Left colon (tissue), 2 donors: ENCODE results near the gene ZAP70. TPM values are rescaled to one million over a fixed set of nuclear protein-coding genes. Genes with fewer than 3 reads are reported as not detected.

ENCODE experiments used
- ATAC-seq: fragments of 200-7000 bp; cut with Tn5 transposase; one replicate; pipeline ENCODE4 v1.9.1; 2020; ENCODE audit warnings: mild to moderate bottlenecking, moderate library complexity
- DNase-seq, 2 donors: peaks; one replicate each; pipeline ENCODE4 v3.0.0-alpha.2; 2020
- intact Hi-C, 2 donors: fragments of 100-400 bp; cut with DNase I in 1 of 2; cut with micrococcal nuclease in 1 of 2; formaldehyde crosslinking; loops; one replicate each; pipeline versions ENCODE4 v1.11.2 to v1.14.0; 2022; cut with DNase I, micrococcal nuclease
- total RNA-seq, 2 donors: library from RNA; stranded (reverse); fragmentation: NEBNext Ultra II Directional; extraction: Animal tissue kit (Norgen Biotek cat#: 25700); gene quantifications; one replicate each; pipeline ENCODE4 v1.2.1, GENCODE V29; 2021
- donor health status: DM: no; HTN: no; CAD: no.
- donor health status: DM: yes; HTN: yes; CAD: no.

The ZAP70 gene
- total RNA-seq, 2 donors from 2014 or later: 2.8 to 2.9 TPM

DNA sequence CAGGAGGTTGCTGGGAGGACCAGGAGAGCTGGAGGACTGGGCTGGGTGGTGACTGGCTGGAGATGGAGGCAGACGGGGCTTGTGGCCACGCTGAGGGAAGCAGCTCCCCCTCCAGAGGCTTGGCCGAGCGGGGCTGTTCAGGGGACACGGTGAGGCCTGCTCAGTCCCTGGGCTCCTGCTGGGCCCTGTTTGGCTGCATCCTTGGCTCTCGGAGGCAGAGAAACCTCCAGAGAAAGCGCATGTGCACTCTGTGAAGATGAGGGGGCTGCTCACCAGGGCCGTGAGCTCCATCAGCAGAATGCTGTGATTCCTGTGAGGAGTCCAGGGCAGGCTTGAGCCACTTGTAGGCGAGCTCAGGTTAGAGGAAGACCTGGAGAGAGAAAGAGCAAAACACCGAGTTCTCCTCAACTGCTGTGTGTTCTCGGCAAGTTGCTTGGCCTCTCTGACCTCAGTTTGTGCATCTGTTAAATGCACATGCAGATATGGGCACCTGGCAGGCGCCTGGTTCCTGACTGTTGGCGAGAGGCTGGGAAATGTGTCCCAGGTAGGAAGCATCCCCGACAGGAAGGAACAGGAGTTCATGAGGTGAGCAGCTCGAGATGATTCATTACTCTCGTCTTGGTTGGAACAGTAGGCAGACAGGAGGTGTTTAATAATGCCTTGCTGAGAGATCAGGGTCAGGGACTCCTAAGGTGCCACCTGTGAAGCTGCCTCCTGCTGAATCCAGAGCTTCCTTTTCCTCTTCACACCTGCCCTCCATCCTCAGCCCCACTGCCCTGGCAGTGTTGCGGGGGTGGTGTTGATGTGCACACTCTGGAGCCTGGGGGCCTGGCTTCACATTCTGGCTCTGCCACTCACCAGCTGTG is 941 bp downstream of the ZAP70 start:
- DNase-seq (no peak), ATAC-seq (no peak)
- intact Hi-C loops: no loop called here

DNA sequence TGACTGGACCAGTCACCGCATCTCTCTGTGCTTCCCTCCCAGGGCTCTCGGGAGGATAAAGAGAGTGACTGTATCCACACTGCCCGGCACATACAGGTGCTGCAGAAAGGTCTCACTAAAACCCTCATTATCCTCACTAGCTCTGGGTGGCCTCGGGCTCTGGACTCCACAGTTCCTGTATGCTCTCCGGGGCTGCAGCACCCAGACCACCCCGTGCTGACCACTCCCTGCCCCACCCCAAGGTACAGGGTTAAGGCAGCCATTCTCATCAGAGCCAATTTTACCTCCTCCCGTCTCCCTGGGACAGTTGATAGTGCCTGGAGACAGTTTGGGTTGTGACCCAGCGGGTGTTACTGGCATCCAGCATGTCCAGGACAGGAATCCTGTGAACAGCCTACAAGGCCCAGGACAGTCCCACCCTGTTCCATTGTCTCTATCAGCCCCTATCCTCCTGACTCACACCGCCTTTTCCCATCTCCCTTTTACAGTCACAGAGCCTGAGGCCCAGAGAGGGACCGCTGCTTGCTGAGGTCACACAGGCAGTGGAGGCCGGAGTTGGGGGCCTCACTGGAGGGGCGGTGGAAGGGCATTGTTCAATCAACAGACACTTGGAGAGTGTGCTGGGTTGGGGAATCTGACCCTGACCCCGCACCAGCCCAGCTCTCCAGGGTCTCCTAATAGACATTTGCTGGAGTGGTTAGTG is 1.7 kb downstream of the ZAP70 start:
- DNase-seq (peak in 1 of 2 donors; percentile 1), ATAC-seq (no peak)

DNA sequence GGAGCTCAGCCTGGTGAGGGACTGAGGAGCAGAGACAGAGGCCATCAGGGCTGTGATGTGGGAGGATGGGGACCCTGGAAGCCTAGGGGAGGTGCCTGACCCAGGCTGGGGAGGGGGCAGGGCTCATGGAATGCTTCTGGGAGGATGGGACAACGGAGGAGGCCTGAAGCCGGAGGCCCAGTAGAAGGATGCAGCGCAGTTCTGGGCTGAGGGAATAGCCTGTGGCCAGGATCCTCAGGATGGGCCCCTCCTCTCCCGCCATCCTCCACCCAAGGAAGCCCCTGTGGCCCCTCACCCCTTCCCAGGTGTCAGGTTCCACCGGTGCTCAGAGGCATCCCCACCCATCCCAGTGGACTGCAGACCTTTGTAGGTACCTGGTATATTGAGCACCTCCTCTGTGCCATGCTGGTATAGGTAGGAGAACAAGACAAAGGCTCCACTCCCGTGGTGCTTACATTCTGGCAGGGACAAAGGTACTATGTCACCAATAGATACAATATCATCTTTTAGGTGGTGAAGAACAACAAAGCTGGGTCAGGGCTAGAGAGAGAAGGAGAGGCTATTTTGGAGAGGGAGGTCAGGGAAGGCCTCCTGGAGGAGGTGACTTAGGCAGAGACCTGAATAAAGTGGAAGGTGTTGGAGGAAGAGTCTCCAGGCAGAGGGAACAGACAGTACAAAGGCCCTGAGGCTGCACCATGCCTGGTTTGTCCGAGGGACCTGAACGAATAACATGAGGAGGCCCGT is 2.7 kb downstream of the ZAP70 start:
- ATAC-seq: no peak
- intact Hi-C loops: no loop called here
- no peak for DNase-seq

More for the DNA sequence above, 1.7 kb downstream of the ZAP70 start:
- intact Hi-C loops: no loop called here

DNA sequence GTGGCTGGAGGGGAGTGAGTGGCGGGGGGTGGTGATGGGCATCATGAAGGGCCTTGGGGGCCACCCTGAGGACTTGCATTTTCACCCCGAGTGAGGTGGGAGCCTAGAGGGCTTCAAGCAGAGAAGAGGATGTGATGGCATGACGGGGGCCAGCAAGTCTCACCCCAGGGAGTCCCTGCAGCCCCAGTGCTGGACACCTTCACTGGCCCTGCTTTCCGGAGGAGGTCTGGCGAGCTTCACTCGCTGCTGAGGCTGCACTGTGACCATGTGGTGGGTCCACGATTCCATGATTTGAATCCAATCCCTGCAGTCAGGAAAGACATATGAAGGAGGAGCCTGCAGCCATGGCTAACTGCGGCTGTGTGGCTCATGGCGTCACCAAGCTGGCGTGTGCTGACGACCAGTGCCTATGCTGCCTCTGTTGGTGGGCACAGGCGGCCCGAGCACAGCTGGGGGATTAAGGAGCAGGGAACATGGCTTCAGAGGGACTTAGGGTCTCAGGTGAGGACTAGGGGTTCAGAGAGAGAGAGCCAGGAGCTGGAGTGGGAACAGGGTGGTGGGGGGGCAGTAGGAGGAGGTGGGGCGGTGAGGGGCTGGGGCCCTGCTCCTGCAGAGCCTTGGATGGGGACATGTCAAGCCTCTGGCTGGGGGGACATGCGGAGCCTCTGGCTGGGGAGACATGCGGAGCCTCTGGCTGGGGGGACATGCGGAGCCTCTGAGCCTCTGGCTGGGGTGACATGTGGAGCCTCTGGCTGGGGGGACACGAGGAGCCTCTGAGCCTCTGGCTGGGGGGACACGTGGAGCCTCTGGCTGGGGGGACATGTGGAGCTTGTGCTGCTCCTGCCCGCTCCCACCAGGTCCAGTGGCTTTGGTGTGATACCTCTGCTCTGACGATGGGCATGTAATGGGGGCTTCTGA is 3.6 kb downstream of the ZAP70 start:
- intact Hi-C loops: no loop called here
- ATAC-seq (no peak), DNase-seq (peak; percentile 3 to 12)

DNA sequence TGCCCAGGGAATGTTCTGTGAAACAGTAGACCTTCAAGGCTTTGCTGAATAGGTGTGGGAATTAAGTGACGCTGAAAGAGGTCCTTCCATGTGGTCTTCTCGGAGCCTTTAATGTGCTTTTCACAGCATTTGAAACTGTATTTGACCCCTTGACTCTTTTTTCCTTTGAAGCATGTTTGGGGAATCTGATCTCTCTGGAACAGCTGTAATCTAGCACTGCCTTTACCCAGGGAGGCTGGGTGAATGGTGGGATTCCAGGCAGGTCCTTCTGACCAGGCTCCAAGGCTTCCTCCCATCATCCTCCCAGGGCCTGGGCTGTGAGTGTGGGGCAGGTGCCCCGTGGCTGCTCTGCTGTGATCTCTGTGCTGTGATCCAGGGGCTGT is 4.2 kb downstream of the ZAP70 start:
- no peak for DNase-seq
- ATAC-seq: no peak
- intact Hi-C loops: no loop called here

DNA sequence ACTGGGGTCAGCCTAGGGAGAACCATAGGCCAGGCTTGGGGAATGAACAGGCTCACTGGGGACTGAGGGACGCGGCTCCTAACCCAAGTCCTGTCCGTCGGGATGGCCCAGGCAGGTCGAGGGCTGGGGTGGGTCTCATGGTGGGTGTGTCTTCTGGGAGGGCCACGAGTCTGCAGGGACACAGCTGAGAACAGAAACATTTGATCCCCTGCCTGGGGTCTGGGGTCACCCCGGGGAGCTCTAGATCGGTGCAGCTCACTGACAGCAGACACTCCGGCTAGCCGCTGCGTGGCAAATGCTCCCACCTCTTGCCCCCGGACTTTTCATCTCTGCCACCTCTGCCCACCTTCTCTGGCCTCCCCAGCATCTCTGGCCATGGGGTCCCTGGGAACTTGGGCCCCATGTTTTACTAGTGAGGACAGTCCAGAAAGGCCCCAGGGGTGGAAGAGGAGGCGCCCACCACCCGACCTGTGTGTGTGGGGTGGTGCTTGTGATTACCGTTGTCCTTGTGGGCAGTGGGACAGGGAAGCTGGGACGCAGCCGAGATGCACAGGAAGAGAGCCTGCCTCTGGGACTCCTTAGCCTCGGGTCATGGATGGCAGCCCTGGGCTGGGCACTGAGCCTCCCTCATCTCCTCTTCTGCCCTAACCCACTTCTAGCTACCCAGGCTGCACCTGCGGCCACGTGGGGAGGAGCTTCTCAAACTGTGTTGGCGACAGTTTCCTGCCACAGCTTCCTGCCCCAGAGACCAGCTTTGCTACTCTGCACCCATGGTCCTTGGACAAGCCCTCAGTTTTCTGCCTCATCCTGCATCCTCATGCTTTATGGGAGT is 4.9 kb downstream of the ZAP70 start:
- intact Hi-C loops: no loop called here
- DNase-seq: peak in 1 of 2 donors; percentile 50
- peak; percentile 33 for ATAC-seq

DNA sequence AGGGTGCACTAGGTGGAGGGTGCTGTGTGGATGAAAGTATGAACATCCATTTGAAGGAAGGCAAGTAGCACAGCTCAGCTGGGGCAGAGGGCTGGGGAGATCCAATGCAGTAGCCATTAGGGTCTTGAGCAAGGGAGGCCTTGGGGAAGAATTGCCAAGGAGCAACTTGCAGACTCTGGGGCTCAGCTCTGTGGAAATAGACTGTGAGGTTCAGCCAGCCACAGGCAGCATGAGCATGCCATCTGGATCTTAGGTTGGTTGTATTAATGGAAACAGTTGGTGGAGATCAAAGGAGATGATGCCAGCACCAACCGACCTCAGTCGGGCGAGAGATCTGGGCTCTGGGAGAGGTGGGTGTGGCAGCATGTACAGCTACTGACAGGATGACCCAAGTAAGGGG is 5.6 kb downstream of the ZAP70 start:
- ATAC-seq: no peak
- intact Hi-C loops: no loop called here
- no peak for DNase-seq

DNA sequence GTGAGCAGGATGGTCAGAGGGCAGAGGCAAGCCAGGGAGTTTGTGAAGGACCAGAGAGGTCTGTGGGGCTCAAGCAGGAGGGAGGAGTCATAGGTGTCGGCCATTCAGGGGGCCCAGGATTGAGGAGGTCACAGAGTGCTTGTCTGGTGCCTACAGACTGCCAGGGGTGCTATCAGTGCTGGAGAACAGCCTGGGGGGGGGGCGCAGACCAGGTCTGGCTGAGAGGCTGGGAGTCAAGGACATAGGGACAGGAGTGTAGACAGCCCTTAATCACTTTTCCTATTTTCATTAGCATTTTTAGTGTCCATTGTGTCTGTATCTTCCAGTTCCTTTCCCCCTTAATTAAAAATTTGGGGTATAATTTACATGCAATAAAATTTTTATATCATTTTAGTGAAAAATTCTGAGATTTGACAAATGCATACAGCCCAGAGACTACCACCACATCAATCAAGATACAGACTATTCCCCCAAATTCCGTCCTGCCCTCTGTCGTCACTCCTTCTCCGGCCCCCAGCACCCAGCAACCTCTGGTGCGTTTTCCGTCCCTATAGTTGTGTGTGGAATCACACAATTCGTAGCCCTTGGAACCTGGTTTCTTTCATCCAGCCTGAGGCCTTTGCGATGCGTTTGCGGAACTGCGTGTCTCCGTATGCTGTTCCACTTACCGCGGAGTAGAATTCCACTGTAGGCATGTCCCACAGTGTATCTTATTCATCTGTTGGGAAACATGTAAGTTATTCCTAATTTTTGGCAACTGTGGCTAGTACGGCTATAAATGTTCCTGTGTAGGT is 6.2 kb downstream of the ZAP70 start:
- ATAC-seq: no peak
- intact Hi-C loops: no loop called here
- no peak for DNase-seq

DNA sequence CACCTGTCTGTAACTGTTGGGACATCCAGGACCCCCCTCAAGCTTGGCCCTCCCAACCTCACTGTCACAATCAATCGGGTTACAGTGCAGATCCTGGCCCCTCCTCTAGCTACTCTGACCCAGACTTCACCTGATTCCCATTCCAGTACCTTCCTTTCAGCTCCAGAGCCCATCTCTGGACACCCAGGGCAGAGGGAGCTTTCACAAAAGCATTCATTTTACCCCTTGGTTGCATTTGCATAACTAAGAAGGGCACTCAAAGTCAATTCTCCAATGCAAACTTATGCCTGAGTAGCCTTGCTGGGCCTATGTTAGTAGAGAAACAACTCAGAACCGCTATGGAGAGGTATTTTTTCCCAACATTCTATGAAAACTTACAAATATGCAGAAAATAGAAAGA is 7.4 kb downstream of the ZAP70 start:
- intact Hi-C loops: no loop called here
- ATAC-seq (no peak), DNase-seq (no peak)

DNA sequence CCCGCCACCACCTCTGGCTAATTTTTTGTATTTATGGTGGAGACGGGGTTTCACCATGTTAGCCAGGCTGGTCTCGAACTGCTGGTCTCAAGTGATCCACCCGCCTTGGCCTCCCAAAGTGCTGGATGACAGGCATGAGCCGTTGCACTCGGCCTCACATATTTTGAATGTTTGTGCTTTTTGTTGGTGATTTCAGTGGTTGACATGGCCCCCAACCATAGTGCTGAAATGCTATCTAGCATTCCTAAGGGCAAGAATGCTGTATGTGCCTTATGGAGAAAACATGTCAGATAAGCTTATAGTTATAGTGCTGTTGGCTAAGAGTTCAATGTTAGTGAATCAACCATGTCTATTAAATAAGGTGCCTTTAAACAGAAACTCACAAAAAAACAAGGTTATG is 8.9 kb downstream of the ZAP70 start:
- no peak for DNase-seq
- no peak for ATAC-seq
- intact Hi-C loops: no loop called here

DNA sequence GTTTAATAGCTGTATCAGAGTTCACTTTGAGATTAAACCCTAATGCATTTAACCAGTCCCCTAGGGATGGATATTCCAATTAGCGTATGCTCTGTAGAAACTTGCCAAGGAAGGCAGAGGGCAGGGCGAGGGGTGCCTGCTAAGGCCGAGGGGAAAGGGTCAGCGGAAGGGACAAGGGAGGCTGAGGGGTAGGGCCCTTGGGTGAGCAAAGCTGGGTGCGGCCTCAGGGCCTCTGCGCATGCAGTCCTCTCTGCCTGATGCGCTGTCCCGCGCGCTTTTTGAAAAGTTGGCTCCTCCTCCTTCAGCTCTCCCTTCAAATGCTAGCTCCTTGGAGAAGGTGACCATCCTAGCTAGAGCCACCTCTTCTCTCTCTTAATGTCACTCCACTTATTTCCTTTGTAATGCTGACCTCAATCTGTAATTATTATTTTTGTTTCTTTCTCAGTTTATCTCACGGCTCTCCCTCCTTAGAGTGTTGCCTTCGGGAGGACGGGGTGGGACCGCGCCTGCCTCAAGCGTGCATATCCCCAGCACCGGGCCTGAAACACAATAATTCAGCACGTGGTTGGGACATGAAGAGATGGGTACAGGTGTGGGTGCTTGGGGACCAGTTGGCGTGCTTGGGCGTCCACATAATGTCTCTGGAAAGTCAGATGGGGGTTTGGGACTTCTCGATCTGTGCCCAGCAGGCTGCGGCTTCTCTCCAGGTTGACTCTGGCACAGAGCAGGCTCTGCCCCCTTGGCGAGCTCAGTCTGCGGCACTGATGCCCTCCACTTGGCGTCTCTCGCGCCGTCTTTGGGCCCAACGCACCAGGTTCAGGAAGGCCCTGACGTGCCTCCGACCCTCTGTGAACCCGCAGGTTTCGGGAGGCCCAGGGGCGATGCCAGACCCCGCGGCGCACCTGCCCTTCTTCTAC is 10.0 kb downstream of the ZAP70 start:
- no peak for ATAC-seq
- intact Hi-C loops: no loop called here
- DNase-seq: no peak

DNA sequence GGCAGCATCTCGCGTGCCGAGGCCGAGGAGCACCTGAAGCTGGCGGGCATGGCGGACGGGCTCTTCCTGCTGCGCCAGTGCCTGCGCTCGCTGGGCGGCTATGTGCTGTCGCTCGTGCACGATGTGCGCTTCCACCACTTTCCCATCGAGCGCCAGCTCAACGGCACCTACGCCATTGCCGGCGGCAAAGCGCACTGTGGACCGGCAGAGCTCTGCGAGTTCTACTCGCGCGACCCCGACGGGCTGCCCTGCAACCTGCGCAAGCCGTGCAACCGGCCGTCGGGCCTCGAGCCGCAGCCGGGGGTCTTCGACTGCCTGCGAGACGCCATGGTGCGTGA is 10.7 kb downstream of the ZAP70 start:
- no peak for DNase-seq
- intact Hi-C loops: no loop called here
- no peak for ATAC-seq

DNA sequence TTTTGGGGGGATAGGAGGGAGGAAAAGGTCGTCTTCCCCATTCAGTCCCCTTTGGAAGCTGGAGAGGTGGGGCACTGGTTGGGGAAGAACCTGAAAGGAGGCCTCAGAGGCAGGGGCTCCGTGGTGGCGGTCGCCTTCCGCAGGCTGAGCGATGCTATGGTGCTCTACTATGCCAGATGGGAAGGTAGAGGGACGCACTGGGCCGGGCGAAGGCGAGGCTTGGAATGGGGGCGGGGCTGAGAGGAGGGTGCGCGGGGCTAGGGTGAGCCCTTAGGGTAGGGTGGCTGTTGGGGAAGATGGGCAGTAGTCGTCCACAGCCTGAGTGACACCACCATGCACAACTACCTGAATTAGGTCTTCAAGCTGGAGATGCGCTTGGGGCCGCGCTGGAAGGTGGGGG is 11.1 kb downstream of the ZAP70 start:
- ATAC-seq: no peak
- intact Hi-C loops: no loop called here
- no peak for DNase-seq

DNA sequence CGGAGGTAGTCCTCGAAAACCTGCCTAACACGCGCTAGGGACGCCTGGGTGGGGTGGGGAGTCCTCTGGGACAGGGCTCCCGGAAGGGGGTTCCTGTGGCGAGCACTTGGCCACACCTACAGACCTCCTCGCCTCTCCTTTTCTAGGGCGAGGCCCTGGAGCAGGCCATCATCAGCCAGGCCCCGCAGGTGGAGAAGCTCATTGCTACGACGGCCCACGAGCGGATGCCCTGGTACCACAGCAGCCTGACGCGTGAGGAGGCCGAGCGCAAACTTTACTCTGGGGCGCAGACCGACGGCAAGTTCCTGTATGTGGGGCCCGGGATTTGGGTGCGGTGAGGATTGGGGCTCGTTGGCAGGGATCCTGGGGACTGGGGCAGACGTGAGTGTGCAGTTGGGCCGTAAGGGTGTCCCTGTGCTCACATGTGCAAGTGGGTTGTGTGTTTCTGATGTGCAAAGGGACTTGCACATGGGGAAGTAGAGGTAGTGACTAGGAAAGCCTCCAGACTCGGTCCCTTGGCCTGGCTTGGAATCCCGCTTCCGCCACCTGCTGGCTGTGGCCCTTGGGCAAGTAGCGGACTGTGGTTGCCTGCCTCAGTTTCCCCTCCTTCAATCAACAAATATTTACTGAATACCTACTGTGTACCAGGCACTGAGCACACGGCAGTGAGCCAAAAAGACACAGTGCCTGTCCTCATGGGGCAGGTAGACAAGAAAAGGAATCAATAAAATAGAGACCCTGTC is 11.7 kb downstream of the ZAP70 start:
- ATAC-seq (no peak), DNase-seq (no peak)
- intact Hi-C loops: no loop called here

DNA sequence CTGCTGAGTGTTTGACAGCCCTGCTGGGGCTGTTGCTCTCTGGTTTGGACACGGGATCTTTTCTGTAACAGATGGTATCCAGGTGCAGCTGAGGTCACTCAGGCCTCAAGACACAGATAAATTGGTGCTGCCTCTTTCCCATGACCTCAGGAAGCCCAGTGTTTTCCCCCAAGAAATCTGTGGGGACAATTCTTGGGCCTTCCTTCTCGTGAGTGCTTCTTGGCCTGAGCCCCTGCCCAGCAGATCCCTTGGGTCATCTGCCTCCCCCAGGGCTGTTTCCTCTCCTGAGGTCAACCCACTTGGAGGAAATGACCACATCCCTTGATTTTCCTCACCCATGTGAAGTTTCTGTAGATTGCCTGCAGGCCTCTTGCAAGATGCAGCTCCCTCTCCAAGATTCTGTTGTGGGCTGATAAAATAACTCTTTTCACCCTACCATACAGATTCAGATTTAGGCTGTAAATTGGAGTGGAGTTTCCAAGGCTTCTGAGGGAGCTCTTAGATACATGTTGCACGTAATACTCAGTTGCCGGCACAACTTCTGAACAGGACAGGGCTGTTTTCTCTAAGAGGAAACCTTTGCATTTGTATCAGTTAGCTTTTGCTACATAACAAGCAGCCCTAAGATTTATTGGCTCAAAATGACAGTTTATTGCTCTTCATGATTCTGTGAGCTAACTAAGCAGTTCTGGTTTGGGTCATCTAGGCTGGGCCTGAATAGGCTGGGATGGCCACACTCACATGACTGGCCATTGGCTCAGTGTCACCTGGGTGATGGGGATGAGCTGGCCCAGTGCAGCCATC is 13.1 kb downstream of the ZAP70 start:
- ATAC-seq (no peak), DNase-seq (no peak)
- intact Hi-C loops: no loop called here
